SK-N-SH (cell line): Measurements from ENCODE around the gene MYH10. TPM values are rescaled to one million over a fixed set of nuclear protein-coding genes. Genes with fewer than 3 reads are reported as not detected.

ENCODE experiments used
- CTCF ChIA-PET: fragments of 300-600, 350-600 bp; formaldehyde crosslinking; extraction: SDS; loops from one replicate; lab custom pipeline; 2021; lab: Yijun Ruan, JAX
- POLR2A ChIA-PET: fragments of 350-600 bp; sonication (Branson Sonifier 250); formaldehyde crosslinking; extraction: SDS; loops from one replicate; lab custom pipeline; 2020; ENCODE audit warnings: antibody characterized with exemption, inconsistent platforms; lab: Yijun Ruan, JAX
- DNase-seq: peaks from one replicate; pipeline ENCODE4 v3.0.0; 2012
- H2AFZ ChIP-seq: fragments of 200-600 bp; sonication (generic); 2 replicates; pipeline ENCODE4 v1.8.1; 2016; ENCODE audit warnings: antibody characterized with exemption, mild to moderate bottlenecking, low read depth
- H3F3A ChIP-seq: fragments of 200-600 bp; sonication (generic); replicated peaks from 2 replicates; pipeline ENCODE3; 2016; ENCODE audit warnings: antibody characterized with exemption, mild to moderate bottlenecking; ENCODE audit not compliant: insufficient read depth
- H3K27ac ChIP-seq, 2 experiments: fragments of 200-500 bp in 1 of 2; fragments of 200-600 bp in 1 of 2; sonication (Bioruptor generic) in 1 of 2; sonication (generic), shearing (Covaris generic) in 1 of 2; 2 replicates each; pipeline versions ENCODE4 v1.5.1 to v1.6.1; 2014 to 2016; ENCODE audit warnings: low read depth in 2 of 2, inconsistent platforms in 1 of 2, low read length in 1 of 2, mild to moderate bottlenecking in 1 of 2, mixed read lengths in 1 of 2
- H3K27me3 ChIP-seq: fragments of 200-600 bp; sonication (generic), shearing (Covaris generic); 2 replicates; pipeline ENCODE4 v1.6.1; 2016; ENCODE audit warnings: mixed run types; ENCODE audit not compliant: insufficient read depth
- H3K36me3 ChIP-seq, 2 experiments: fragments of 200-500 bp in 1 of 2; fragments of 200-600 bp in 1 of 2; sonication (Bioruptor generic) in 1 of 2; sonication (generic) in 1 of 2; replicated peaks in 1 of 2; 2 replicates each; pipeline versions ENCODE3 to v1.5.1; 2014 to 2016; ENCODE audit warnings: low read length in 1 of 2, mild to moderate bottlenecking in 1 of 2; ENCODE audit not compliant: insufficient read depth in 2 of 2, control insufficient read depth in 1 of 2
- H3K4me1 ChIP-seq, 2 experiments: fragments of 200-500 bp in 1 of 2; fragments of 200-600 bp in 1 of 2; sonication (Bioruptor generic) in 1 of 2; sonication (generic), shearing (Covaris generic) in 1 of 2; 2 replicates each; pipeline versions ENCODE4 v1.5.1 to v1.6.1; 2014 to 2016; ENCODE audit warnings: low read depth in 1 of 2, low read length in 1 of 2, mixed run types in 1 of 2; ENCODE audit not compliant: insufficient read depth in 2 of 2, control insufficient read depth in 1 of 2
- H3K4me2 ChIP-seq: fragments of 200-600 bp; sonication (generic), shearing (Covaris generic); 2 replicates; pipeline ENCODE4 v1.6.1; 2017; ENCODE audit warnings: mixed run types
- H3K4me3 ChIP-seq, 2 experiments: fragments of 200-500 bp in 1 of 2; fragments of 200-600 bp in 1 of 2; sonication (Bioruptor generic) in 1 of 2; sonication (generic), shearing (Covaris generic) in 1 of 2; 2 replicates each; pipeline versions ENCODE4 v1.5.1 to v1.8.1; 2014 to 2016; ENCODE audit warnings: low read depth in 2 of 2, inconsistent platforms in 1 of 2, low read length in 1 of 2, mild to moderate bottlenecking in 1 of 2, mixed read lengths in 1 of 2, moderate library complexity in 1 of 2
- H3K79me2 ChIP-seq: fragments of 200-600 bp; sonication (generic); 2 replicates; pipeline ENCODE4 v1.8.1; 2017; ENCODE audit warnings: mild to moderate bottlenecking; ENCODE audit not compliant: insufficient read depth
- H3K9ac ChIP-seq: fragments of 200-600 bp; sonication (generic); 2 replicates; pipeline ENCODE4 v1.6.1; 2017; ENCODE audit warnings: mixed run types
- H3K9me2 ChIP-seq: fragments of 200-600 bp; sonication (generic); 2 replicates; pipeline ENCODE4 v1.6.1; 2017; ENCODE audit warnings: mixed run types
- H3K9me3 ChIP-seq: fragments of 200-600 bp; sonication (generic); 2 replicates; pipeline ENCODE4 v1.6.1; 2017; ENCODE audit warnings: mixed run types, mild to moderate bottlenecking, moderate library complexity
- H4K20me1 ChIP-seq: fragments of 200-600 bp; sonication (generic); 2 replicates; pipeline ENCODE4 v1.6.1; 2017; ENCODE audit warnings: mild to moderate bottlenecking, mixed run types; ENCODE audit not compliant: insufficient read depth
- ELF1 ChIP-seq: IDR thresholded peaks from 2 replicates; pipeline ENCODE4 v1.4.0; 2012
- EP300 ChIP-seq, 2 experiments: IDR thresholded peaks; 2 replicates each; pipeline versions ENCODE4 v1.4.0 to v1.6.1; 2012; ENCODE audit warnings: borderline replicate concordance in 1 of 2, low read depth in 1 of 2, low read length in 1 of 2
- EZH2phosphoT487 ChIP-seq: fragments of 200-600 bp; sonication (generic); IDR thresholded peaks from 2 replicates; pipeline ENCODE4 v1.6.1; 2017; ENCODE audit warnings: low read depth, mixed run types, mild to moderate bottlenecking, antibody characterized with exemption, moderate library complexity, borderline replicate concordance
- GABPA ChIP-seq: IDR thresholded peaks from 2 replicates; pipeline ENCODE4 v1.4.0; 2012; ENCODE audit warnings: low read depth, mild to moderate bottlenecking
- MXI1 ChIP-seq: IDR thresholded peaks from 2 replicates; pipeline ENCODE4 v1.6.1; 2012; ENCODE audit warnings: mild to moderate bottlenecking, low read depth, low read length, improper control_type of control experiment
- NRF1 ChIP-seq: IDR thresholded peaks from 2 replicates; pipeline ENCODE4 v1.6.1; 2012; ENCODE audit warnings: low read depth, mild to moderate bottlenecking, low read length
- RFX5 ChIP-seq: IDR thresholded peaks from 2 replicates; pipeline ENCODE4 v1.6.1; 2012; ENCODE audit warnings: mild to moderate bottlenecking, improper control_type of control experiment, low read length
- SIN3A ChIP-seq: IDR thresholded peaks from 2 replicates; pipeline ENCODE4 v1.6.1; 2012; ENCODE audit warnings: low read depth, mild to moderate bottlenecking, low read length, moderate library complexity, borderline replicate concordance
- SMC3 ChIP-seq: IDR thresholded peaks from 2 replicates; pipeline ENCODE4 v1.6.1; 2012; ENCODE audit warnings: low read depth, low read length, improper control_type of control experiment
- YY1 ChIP-seq: IDR thresholded peaks from 2 replicates; pipeline ENCODE4 v1.4.0; 2012; ENCODE audit warnings: low read depth, mild to moderate bottlenecking
- WGBS: methylation state at CpG from one replicate; pipeline ENCODE4 v1.1.6; 2017; ENCODE audit warnings: low lambda C conversion rate; 5-methylcytosine and 5-hydroxymethylcytosine counted together
- polyA plus RNA-seq, 3 experiments: library from polyadenylated mRNA; depleted of rRNA; stranded (reverse); fragments of >200 nt; gene quantifications; 2 replicates each; pipeline ENCODE4 v1.2.3, GENCODE V29; 2012
- TF ChIP-seq, protein P1 (sequence below): fragments of 200-600 bp; sonication (generic); IDR thresholded peaks from 2 replicates; pipeline ENCODE4 v1.6.1; 2017; ENCODE audit warnings: antibody characterized with exemption, mild to moderate bottlenecking, moderate library complexity
- TF ChIP-seq, protein P2 (sequence below): fragments of 150-350 bp; IDR thresholded peaks from 2 replicates; pipeline ENCODE4 v1.6.1; 2016; ENCODE audit warnings: mild to moderate bottlenecking, low read depth, low read length
- TF ChIP-seq, protein P3 (sequence below): IDR thresholded peaks from 2 replicates; pipeline ENCODE4 v1.4.0; 2012; ENCODE audit warnings: low read depth

Gene MYH10
- polyA plus RNA-seq, 1 of the 3 experiments (the other 2 are of a cell fraction): 64.2 TPM

DNA sequence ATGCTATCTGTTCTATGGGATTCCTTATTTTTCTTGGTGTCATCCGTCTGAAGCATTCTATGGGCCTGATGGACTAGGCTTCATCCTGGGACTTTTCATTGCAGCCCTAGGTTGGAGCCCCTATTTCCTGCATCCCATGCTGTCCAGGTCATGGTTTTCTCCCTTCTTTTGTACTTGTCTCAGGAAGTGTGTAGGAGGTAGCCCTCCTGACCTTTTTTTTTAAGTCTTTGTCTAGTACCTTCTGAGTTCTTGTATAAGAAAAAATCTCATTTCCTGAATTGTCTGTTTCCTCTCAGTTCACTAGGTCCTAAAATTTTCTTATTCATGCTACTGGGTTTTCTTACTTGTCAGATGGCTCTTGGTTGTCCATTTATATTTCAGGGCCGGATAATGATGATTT, 188.8 kb downstream of the MYH10 start:
- H3K27me3 ChIP-seq: no peaks in the 10 kb centered on the region
- H3K27ac ChIP-seq: no peak overlapping the region
- H2AFZ ChIP-seq: no peak overlapping the region
- H3K4me3 ChIP-seq: no peak overlapping the region
- H3F3A ChIP-seq: peaks cover 17% of the 10 kb centered on the region
- peaks cover 85% of the 10 kb centered on the region for H4K20me1 ChIP-seq
- 98% methylated on average over 2 of the region's 2 CpGs for WGBS
- no peak overlapping the region for H3K4me2 ChIP-seq
- H3K36me3 ChIP-seq: peaks cover 35 to 52% of the 10 kb centered on the region in 2 experiments
- H3K9me3 ChIP-seq: no peaks in the 10 kb centered on the region
- POLR2A ChIA-PET: no interaction called here
- H3K4me1 ChIP-seq: peaks cover 0 to 6% of the 10 kb centered on the region in 2 experiments; a peak in 2 of 4 replicates
- H3K9me2 ChIP-seq: no peaks in the 10 kb centered on the region
- TF ChIP-seq SMC3: no peak
- TF ChIP-seq GABPA: no peak
- TF ChIP-seq YY1: no peak
- no peak for TF ChIP-seq EP300 (IDR thresholded peaks at IDR 0.05; ENCODE audit: borderline replicate concordance in 1 of 2, low read depth in 1 of 2, low read length in 1 of 2)
- no peak for TF ChIP-seq NRF1
- no peak for TF ChIP-seq SIN3A
- TF ChIP-seq, protein P1, sequence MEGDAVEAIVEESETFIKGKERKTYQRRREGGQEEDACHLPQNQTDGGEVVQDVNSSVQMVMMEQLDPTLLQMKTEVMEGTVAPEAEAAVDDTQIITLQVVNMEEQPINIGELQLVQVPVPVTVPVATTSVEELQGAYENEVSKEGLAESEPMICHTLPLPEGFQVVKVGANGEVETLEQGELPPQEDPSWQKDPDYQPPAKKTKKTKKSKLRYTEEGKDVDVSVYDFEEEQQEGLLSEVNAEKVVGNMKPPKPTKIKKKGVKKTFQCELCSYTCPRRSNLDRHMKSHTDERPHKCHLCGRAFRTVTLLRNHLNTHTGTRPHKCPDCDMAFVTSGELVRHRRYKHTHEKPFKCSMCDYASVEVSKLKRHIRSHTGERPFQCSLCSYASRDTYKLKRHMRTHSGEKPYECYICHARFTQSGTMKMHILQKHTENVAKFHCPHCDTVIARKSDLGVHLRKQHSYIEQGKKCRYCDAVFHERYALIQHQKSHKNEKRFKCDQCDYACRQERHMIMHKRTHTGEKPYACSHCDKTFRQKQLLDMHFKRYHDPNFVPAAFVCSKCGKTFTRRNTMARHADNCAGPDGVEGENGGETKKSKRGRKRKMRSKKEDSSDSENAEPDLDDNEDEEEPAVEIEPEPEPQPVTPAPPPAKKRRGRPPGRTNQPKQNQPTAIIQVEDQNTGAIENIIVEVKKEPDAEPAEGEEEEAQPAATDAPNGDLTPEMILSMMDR: no peak
- TF ChIP-seq, protein P2, sequence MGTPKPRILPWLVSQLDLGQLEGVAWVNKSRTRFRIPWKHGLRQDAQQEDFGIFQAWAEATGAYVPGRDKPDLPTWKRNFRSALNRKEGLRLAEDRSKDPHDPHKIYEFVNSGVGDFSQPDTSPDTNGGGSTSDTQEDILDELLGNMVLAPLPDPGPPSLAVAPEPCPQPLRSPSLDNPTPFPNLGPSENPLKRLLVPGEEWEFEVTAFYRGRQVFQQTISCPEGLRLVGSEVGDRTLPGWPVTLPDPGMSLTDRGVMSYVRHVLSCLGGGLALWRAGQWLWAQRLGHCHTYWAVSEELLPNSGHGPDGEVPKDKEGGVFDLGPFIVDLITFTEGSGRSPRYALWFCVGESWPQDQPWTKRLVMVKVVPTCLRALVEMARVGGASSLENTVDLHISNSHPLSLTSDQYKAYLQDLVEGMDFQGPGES: no peak
- TF ChIP-seq ELF1: no peak
- no peak for TF ChIP-seq MXI1
- no peak for TF ChIP-seq RFX5
- TF ChIP-seq, protein P3, sequence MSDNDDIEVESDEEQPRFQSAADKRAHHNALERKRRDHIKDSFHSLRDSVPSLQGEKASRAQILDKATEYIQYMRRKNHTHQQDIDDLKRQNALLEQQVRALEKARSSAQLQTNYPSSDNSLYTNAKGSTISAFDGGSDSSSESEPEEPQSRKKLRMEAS: no peak
- TF ChIP-seq, all 33 proteins: peak for 0
- CTCF ChIA-PET: no interaction called here
- Histone ChIP-seq H3K79me2 (peaks cover 98% of the 10 kb centered on the region), H3K9ac (no peak overlapping the region)
- DNase-seq: no peak

DNA sequence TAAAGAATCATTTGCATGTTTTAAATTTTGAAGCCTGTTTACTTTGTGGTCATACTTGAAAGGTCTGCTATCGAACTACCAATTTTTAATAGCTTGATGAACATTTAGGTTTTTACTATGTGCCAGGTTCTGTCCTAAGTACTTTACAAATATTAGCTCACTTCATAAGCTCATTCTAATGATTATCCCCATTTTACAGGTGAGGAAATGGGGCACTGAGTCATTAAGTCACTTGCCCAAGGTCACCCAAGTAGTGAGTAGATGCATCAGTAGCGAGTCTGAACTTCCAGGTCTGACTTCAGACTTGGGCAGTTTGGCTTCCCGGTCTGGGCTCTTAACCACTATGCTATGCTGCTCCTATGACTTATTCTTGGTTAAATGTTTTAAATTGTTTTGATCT, 190.8 kb downstream of the MYH10 start:
- ChIA-PET POLR2A (no interaction called here), CTCF (interaction anchor here (1.0 kb wide), 1 partner anchor 14 kb away, joined by 4 read pairs; no protein-coding TSS in a partner anchor)
- peaks cover 15 to 34% of the 10 kb centered on the region in 2 experiments for H3K36me3 ChIP-seq
- H3K9me3 ChIP-seq: no peaks in the 10 kb centered on the region
- no peak for DNase-seq
- H4K20me1 ChIP-seq: peaks cover 80% of the 10 kb centered on the region
- H3K4me2 ChIP-seq: no peak overlapping the region
- H3K9ac ChIP-seq: no peak overlapping the region
- H3K79me2 ChIP-seq: peaks cover 88% of the 10 kb centered on the region
- peaks cover 0 to 6% of the 10 kb centered on the region in 2 experiments; a peak in 1 of 4 replicates for H3K4me1 ChIP-seq
- TF ChIP-seq EZH2phosphoT487 (no peak), SMC3 (no peak)
- H3K27ac ChIP-seq: no peak overlapping the region
- no peak overlapping the region for H3K4me3 ChIP-seq
- peaks cover 12% of the 10 kb centered on the region for H3F3A ChIP-seq
- WGBS: 95% methylated on average over 3 of the region's 3 CpGs
- no peaks in the 10 kb centered on the region for H3K27me3 ChIP-seq
- no peak overlapping the region for H2AFZ ChIP-seq
- no peaks in the 10 kb centered on the region for H3K9me2 ChIP-seq
